ENCODE measurements around the gene COL1A2. TPM values are rescaled to one million over a fixed set of nuclear protein-coding genes. Genes with fewer than 3 reads are reported as not detected.

COL1A2 gene
- total RNA-seq, 4 donors from 2014 or later, result 29.9 to 124 (median 61.3) TPM

GRCh38 chr7:94425546-94425945 is 30.9 kb downstream of the COL1A2 start:
- 88% methylated on average over 10 of the region's 10 CpGs for WGBS
- peak overlapping the region; percentile 62 for H3K27ac ChIP-seq
- H3K27me3 ChIP-seq, result no peaks in the 10 kb centered on the region
- no peak overlapping the region for H3K4me3 ChIP-seq
- no peak for DNase-seq (ENCODE audit: low spot score in 2 of 2)
- H3K36me3 ChIP-seq, result peaks cover 52% of the 10 kb centered on the region
- no peaks in the 10 kb centered on the region for H3K4me1 ChIP-seq
- H3K9me3 ChIP-seq, result no peaks in the 10 kb centered on the region
- TF ChIP-seq POLR2A (IDR thresholded peaks at IDR 0.05) (no peak), EP300 (IDR thresholded peaks at IDR 0.05) (no peak), POLR2AphosphoS5 (IDR thresholded peaks at IDR 0.05) (no peak)
- TF ChIP-seq, protein P1, sequence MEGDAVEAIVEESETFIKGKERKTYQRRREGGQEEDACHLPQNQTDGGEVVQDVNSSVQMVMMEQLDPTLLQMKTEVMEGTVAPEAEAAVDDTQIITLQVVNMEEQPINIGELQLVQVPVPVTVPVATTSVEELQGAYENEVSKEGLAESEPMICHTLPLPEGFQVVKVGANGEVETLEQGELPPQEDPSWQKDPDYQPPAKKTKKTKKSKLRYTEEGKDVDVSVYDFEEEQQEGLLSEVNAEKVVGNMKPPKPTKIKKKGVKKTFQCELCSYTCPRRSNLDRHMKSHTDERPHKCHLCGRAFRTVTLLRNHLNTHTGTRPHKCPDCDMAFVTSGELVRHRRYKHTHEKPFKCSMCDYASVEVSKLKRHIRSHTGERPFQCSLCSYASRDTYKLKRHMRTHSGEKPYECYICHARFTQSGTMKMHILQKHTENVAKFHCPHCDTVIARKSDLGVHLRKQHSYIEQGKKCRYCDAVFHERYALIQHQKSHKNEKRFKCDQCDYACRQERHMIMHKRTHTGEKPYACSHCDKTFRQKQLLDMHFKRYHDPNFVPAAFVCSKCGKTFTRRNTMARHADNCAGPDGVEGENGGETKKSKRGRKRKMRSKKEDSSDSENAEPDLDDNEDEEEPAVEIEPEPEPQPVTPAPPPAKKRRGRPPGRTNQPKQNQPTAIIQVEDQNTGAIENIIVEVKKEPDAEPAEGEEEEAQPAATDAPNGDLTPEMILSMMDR (IDR thresholded peaks at IDR 0.05), result no peak

DNA sequence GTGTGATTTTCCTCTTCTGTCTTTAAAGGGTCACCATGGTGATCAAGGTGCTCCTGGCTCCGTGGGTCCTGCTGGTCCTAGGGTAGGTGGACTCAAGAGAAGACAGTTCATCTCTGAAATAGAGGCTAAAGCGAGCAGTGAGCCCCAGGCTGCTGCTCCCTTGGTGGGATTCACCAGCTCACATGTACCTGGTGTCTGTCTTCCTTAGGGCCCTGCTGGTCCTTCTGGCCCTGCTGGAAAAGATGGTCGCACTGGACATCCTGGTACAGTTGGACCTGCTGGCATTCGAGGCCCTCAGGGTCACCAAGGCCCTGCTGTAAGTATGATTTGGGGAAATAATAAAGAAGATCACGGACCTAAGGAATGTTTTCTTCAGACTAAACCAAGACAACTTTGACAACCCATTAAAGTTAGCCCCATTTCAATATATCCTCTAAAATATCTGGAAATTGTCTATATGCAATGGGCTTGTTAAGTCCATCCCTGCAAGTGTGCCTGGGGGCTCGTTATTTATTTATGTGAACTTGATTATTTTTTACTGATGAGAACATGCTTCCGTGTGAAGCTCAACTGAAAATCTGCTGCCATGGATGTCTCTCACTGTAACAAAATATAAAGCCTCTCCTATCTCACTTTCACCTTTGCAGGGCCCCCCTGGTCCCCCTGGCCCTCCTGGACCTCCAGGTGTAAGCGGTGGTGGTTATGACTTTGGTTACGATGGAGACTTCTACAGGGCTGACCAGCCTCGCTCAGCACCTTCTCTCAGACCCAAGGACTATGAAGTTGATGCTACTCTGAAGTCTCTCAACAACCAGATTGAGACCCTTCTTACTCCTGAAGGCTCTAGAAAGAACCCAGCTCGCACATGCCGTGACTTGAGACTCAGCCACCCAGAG is 32.5 kb downstream of the COL1A2 start:
- 71% methylated on average over 12 of the region's 12 CpGs for WGBS
- no peaks in the 10 kb centered on the region for H3K4me1 ChIP-seq
- no peak overlapping the region for H3K27ac ChIP-seq
- H3K9me3 ChIP-seq, result no peaks in the 10 kb centered on the region
- no peak for DNase-seq (ENCODE audit: low spot score in 2 of 2)
- H3K4me3 ChIP-seq, result no peak overlapping the region
- TF ChIP-seq EP300 (IDR thresholded peaks at IDR 0.05) (no peak), POLR2A (IDR thresholded peaks at IDR 0.05) (no peak), POLR2AphosphoS5 (IDR thresholded peaks at IDR 0.05) (no peak)
- TF ChIP-seq, protein P1 (IDR thresholded peaks at IDR 0.05), result no peak
- H3K27me3 ChIP-seq, result no peaks in the 10 kb centered on the region
- H3K36me3 ChIP-seq, result peaks cover 52% of the 10 kb centered on the region

- DNase-seq (ENCODE audit: low spot score in 2 of 2), result no peak
- 93% methylated on average over 1 of the region's 1 CpG for WGBS
- TF ChIP-seq, protein P1 (IDR thresholded peaks at IDR 0.05), result no peak
- TF ChIP-seq EP300 (IDR thresholded peaks at IDR 0.05), result no peak
- no peak for TF ChIP-seq POLR2AphosphoS5 (IDR thresholded peaks at IDR 0.05)
- no peak for TF ChIP-seq POLR2A (IDR thresholded peaks at IDR 0.05)
- H3K4me3 ChIP-seq, result no peak overlapping the region
- H3K27ac ChIP-seq, result no peak overlapping the region
- H3K9me3 ChIP-seq, result no peaks in the 10 kb centered on the region
- H3K27me3 ChIP-seq, result no peaks in the 10 kb centered on the region
- peaks cover 44% of the 10 kb centered on the region for H3K36me3 ChIP-seq
- no peaks in the 10 kb centered on the region for H3K4me1 ChIP-seq
Measured at GRCh38 chr7:94429153-94429552, 34.5 kb downstream of the COL1A2 start.

GRCh38 chr7:94431176-94431575 is 36.5 kb downstream of the COL1A2 start:
- Histone ChIP-seq H3K27me3 (no peaks in the 10 kb centered on the region), H3K36me3 (peaks cover 24% of the 10 kb centered on the region), H3K27ac (no peak overlapping the region), H3K4me1 (no peaks in the 10 kb centered on the region), H3K4me3 (no peak overlapping the region), H3K9me3 (no peaks in the 10 kb centered on the region)
- DNase-seq (ENCODE audit: low spot score in 2 of 2), result no peak
- 61% methylated on average over 1 of the region's 1 CpG for WGBS
- TF ChIP-seq POLR2AphosphoS5 (IDR thresholded peaks at IDR 0.05) (no peak), POLR2A (IDR thresholded peaks at IDR 0.05) (no peak), EP300 (IDR thresholded peaks at IDR 0.05) (no peak)
- TF ChIP-seq, protein P1 (IDR thresholded peaks at IDR 0.05), result no peak

GRCh38 chr7:94431619-94432280 is 37.1 kb downstream of the COL1A2 start:
- no peak for DNase-seq (ENCODE audit: low spot score in 2 of 2)
- H3K27ac ChIP-seq, result no peak overlapping the region

More at GRCh38 chr7:94431619-94432280, 37.1 kb downstream of the COL1A2 start:
- WGBS, result 67% methylated on average over 3 of the region's 3 CpGs
- Histone ChIP-seq H3K36me3 (peaks cover 22% of the 10 kb centered on the region), H3K4me1 (no peaks in the 10 kb centered on the region), H3K27me3 (no peaks in the 10 kb centered on the region), H3K4me3 (no peak overlapping the region), H3K9me3 (no peaks in the 10 kb centered on the region)
- no peak for TF ChIP-seq POLR2A (IDR thresholded peaks at IDR 0.05)
- no peak for TF ChIP-seq POLR2AphosphoS5 (IDR thresholded peaks at IDR 0.05)
- TF ChIP-seq EP300 (IDR thresholded peaks at IDR 0.05), result no peak
- TF ChIP-seq, protein P1 (IDR thresholded peaks at IDR 0.05), result no peak

Measured in suprapubic skin (tissue), 4 donors.